WTC11 (cell line): ENCODE measurements around the gene PPFIBP2.

Experiments
- ATF3 ChIP-seq: sonication (generic); formaldehyde crosslinking; conservative IDR thresholded peaks from 2 replicates; pipeline ENCODE4 v1.8.1; 2022; ENCODE audit warnings: mild to moderate bottlenecking, missing genetic modification reagents
- JUN ChIP-seq: sonication (generic); formaldehyde crosslinking; IDR thresholded peaks from 2 replicates; pipeline ENCODE4 v1.8.0; 2023; ENCODE audit warnings: mild to moderate bottlenecking, missing genetic modification reagents
- SMAD4 ChIP-seq: sonication (generic); formaldehyde crosslinking; IDR thresholded peaks from 2 replicates; pipeline ENCODE4 v1.8.0; 2022; ENCODE audit warnings: mild to moderate bottlenecking, missing genetic modification reagents
- SP1 ChIP-seq: sonication (generic); formaldehyde crosslinking; conservative IDR thresholded peaks from 2 replicates; pipeline ENCODE4 v1.8.1; 2022; ENCODE audit warnings: missing genetic modification reagents
- STAT6 ChIP-seq: sonication (generic); formaldehyde crosslinking; conservative IDR thresholded peaks from 2 replicates; pipeline ENCODE4 v1.8.1; 2023; ENCODE audit warnings: mild to moderate bottlenecking, low read depth, missing genetic modification reagents, moderate library complexity
- TF ChIP-seq, protein P1 (sequence below): fragments of 200-600 bp; IDR thresholded peaks from 2 replicates; pipeline ENCODE4 v1.8.0; 2022; ENCODE audit warnings: antibody characterized with exemption

DNA sequence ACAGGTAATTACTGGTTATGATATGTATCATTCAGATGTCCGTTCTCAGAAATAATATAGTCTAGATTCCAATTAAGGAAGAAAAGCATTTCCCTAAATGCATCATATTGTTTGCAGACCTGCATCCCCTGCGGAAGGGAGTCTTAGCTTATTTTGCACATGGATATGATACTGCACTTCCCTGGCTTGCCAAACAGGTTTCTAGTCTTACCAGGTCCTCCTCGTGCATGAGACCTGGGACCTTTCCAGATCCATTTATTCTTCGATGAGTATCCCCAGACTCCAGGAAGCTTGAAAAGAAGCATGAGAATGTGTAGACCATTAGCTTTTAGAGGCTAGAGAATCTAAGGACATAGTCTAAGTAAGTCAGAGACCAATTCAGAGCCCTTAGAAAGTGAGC is 128.9 kb downstream of the PPFIBP2 start:
- TF ChIP-seq SMAD4 (CRISPR knock-in tag): no peak
- no peak for TF ChIP-seq SP1 (CRISPR knock-in tag)
- no peak for TF ChIP-seq ATF3
- TF ChIP-seq STAT6 (CRISPR knock-in tag): no peak
- TF ChIP-seq, protein P1, sequence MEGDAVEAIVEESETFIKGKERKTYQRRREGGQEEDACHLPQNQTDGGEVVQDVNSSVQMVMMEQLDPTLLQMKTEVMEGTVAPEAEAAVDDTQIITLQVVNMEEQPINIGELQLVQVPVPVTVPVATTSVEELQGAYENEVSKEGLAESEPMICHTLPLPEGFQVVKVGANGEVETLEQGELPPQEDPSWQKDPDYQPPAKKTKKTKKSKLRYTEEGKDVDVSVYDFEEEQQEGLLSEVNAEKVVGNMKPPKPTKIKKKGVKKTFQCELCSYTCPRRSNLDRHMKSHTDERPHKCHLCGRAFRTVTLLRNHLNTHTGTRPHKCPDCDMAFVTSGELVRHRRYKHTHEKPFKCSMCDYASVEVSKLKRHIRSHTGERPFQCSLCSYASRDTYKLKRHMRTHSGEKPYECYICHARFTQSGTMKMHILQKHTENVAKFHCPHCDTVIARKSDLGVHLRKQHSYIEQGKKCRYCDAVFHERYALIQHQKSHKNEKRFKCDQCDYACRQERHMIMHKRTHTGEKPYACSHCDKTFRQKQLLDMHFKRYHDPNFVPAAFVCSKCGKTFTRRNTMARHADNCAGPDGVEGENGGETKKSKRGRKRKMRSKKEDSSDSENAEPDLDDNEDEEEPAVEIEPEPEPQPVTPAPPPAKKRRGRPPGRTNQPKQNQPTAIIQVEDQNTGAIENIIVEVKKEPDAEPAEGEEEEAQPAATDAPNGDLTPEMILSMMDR: no peak
- no peak for TF ChIP-seq JUN (CRISPR knock-in tag)
